HG03103 (cell line): ENCODE results near the gene ZBTB4.

Source experiments
- ATAC-seq: cut with Tn5 transposase; IDR thresholded peaks from one replicate; pipeline ENCODE4 v1.9.1; 2021; ENCODE audit warnings: low read depth; ENCODE audit not compliant: unreplicated experiment

The ZBTB4 gene

DNA sequence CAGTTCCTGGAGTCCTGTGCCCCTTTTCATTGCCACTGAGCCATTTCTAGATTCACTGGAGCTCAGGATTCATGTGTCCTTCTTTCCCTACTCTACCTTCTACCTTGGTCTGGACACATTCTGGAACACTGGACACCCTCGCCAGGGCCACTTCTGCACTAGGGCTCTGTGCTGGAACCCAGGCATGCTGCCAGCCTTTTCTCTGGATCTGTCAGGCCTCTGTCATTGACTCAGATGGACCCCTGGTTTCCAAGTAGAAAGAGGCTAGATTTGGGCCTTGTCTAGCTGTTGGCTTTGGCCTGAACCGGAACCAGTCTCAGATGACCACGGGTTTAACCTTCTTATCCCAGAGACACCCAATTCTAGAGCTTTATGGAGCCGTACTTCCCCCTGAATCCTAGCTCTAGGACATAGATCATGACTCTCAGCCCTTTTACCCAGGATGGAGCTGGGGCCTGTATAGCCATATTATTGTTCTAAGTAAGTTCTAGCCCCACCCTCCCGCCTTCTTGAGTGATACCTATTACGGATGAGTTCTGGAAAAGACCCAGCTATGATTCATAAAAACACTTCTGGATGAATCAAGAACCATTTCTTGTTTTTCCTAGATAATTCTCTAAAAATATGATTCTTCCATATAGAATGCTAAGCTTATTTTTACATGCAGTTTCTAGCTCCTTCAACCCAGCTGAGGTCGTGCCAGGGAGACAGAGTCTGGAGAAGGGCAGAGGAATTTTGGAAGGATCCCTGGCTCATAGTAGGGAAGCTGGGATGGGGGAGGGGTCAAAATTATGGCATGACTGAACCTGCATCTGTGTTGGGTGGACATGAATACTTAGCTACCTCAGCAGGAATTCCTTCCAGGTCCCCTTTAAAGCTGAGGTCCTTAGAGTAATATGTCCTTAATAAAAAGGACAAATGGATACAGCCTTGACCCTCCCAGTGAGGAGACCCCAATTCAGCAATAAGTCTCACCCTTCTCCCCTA lies 35.6 kb downstream of the ZBTB4 start:
- no peak for ATAC-seq

DNA sequence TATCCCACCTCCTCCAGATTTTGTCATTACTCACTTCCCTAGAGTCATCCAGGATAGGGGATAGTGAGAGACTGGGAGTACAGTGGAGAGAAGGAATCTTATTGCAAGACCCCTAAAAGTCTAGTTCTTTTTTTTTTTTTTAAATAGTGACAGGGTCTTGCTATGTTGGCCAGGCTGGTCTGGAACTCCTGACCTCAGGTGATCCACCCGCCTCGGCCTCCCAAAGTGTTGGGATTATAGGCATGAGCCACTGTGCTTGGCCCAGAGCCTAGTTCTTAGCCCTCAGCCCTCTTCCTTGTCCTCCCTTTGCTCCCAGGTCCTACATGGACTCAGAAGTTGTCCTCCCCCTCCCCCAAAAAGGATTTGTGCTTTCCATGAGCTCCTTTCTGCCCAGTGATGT lies 37.3 kb downstream of the ZBTB4 start:
- ATAC-seq: no peak

DNA sequence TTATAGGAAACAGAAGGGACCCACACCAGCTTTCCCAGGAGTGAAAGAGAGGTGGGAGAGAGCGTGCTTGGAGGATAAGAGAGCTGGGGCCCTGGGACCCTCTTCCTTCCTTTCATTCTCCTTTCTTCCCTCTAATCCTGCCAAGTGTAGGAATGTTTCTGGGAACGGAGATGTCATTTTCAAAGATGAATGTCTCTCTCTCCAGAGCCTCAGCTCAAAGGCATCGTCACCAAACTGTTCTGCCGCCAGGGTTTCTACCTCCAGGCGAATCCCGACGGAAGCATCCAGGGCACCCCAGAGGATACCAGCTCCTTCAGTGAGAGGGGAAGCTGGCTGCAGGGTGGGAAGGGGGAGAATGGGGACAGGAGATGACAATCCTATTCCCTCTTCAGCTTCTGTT lies 38.2 kb downstream of the ZBTB4 start:
- ATAC-seq: no peak

DNA sequence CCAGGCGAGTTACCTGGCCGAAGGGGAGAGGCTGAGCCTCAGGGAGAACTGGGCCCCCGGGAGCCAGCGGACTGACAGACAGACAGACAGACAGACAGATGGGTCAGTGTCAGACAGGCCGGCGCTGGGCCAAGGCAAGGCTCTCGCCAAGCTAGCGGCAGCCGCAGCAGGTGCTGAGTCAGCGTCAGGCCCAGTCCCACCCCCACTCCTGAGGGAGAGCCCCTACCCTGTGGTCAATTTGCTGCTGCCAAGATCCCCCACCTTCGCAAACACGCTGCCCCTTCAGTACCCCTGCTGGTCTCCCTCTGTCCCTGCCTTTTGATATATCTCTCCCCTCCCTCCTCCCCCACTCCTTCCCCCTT lies 38.6 kb downstream of the ZBTB4 start:
- no peak for ATAC-seq

DNA sequence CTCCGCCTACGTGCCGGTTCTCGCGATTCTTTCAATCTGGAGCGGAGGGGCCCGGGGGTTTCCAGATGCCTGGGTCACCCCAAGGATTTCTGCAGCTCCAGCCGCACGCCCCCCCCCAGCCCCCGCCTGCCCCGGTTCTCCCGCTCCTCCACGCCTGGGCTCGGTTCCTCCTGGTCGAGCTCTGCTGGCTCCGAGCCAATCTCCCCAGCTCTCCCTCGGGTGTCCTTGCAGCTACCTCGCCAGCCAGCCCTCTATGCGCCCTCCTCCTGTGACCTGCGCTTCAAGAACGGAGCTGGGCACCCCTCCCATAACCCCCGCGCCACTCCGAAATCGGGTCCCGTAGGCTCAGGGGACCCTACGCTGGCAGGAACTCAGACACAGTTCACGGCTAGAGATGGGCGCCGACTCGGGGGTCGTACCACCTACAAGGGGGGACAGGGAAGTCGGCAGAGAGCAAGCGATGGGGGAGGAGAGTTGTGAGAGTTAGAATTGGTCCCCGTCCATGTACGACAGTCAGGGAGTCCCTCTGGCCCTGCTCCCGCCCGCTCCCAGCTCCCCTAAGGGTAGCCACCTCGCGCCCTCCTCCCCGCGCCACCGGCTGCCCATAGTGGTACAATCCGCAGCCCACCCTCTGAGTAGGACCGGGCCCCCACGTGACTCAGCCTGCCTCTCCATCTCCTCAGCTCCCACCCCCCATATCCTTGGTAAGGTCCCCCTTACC lies 39.2 kb downstream of the ZBTB4 start:
- no peak for ATAC-seq

DNA sequence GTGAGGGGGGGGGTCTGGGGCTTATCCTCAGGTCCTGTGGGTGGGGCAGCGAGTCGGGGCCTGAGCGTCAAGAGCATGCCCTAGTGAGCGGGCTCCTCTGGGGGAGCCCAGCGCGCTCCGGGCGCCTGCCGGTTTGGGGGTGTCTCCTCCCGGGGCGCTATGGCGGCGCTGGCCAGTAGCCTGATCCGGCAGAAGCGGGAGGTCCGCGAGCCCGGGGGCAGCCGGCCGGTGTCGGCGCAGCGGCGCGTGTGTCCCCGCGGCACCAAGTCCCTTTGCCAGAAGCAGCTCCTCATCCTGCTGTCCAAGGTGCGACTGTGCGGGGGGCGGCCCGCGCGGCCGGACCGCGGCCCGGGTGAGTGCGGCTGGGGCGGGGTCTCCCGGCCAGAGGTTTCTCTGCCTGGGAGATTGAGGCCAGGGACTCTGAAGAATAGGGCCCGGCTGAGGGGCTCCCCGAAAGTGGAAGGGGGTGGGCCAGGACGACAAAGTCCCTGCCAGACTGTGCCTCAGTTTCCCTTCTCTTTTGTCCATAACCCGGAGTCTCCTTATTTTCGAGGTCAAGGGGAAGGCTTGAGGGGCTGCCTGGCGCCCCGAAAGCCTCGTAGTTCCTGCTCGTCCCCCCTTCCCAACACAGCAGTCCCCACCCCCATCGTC lies 39.8 kb downstream of the ZBTB4 start, which contains the start of gene FGF11:
FGF11 (plus strand) TSS at position 51 of the 651 bp plus-strand sequence; CDS start at position 160, 109 bp downstream.
- no peak for ATAC-seq

DNA sequence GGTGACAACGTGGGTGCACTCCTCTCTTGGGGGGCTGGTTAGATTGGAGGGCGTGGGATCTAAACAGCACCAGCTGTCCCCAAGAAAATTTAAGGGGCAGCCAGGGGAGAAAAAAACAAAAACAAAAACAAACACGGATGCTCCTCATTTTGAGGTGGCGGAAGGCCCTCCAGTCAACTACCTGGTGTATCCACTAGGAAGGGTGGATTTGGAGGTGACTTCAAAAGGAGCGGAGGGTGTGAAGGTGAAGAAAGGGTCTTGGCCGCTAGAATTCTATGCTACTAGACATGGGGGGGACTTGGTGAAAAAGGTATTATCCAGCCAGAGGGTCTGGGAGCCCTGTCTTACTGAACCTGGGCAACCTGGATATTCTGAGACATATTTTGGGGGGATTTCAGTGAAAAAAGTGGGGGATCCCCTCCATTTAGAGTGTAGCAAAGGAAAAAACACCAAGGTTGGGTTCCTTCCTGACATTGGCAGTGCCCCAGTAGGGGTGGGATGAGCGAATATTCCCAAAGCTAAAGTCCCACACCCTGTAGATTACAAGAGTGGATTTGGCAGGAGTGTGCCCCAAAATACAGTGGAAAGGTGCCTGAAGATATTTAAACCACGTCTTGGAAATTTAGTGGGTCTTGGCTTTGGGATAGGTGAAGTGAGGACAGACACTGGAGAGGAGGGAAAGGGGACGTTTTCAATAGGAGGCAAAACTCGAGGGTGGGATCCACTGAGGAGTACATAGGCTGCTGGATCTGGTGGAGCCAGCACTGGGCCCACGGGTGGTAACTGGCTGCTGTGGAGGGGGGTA lies 40.6 kb downstream of the ZBTB4 start:
- ATAC-seq: no peak

DNA sequence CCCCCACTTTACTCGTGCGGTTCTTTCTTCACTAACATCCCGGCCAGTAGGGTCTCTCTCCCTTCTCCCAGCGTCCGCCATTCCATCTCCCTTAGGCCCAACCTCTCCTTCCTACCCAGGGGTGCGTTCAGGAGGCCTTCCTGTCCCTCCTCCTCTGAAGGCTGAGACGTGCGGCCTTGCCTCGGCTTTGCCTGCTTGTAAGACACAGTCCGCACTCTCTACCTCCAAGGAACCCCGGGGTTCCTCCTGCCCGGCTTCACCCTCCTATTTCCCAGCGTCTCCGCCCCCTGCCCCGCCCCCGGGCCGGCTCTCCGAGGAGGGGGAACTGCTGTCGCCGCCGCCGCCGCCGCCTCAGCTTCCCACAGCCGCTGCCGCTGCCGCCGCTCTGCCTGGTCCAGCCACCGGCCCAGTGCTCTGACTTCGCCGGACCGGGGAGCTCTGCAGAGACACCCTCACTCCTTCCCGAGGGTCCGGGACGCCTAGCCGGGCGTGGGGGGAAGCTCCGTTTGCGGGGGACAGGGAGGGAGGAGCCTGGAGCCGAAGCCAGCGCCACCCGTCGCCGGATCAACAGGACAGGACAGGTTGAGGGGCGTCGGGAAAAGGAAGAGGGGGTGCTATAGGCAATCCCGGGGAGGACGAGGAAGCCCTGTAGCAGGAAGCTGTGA lies 41.3 kb downstream of the ZBTB4 start:
- no peak for ATAC-seq

DNA sequence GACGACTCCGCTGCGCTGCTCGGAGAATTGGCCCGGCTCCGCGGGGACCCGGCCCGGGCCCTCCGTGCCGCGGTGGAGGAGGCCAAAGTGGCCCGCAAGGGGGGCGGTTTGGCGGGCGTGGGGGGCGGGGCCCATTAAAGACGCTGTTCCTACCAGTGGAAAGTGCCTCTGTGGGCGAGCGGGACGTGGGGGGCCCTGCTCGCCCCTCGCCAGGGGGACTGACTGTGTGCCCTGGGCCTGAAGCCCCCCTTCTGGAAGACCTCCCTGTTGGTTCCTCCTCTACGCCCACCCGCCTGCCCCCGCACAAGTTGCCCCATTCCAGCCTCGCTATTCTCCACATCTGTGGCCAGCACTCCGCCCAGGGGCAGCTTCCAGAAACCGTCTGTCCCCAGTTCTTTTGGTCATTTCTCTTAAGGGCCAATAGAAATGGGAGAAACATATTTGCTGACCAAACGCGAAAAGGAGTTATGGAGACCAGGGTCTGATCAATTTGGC lies 42.0 kb downstream of the ZBTB4 start:
- ATAC-seq: no peak

DNA sequence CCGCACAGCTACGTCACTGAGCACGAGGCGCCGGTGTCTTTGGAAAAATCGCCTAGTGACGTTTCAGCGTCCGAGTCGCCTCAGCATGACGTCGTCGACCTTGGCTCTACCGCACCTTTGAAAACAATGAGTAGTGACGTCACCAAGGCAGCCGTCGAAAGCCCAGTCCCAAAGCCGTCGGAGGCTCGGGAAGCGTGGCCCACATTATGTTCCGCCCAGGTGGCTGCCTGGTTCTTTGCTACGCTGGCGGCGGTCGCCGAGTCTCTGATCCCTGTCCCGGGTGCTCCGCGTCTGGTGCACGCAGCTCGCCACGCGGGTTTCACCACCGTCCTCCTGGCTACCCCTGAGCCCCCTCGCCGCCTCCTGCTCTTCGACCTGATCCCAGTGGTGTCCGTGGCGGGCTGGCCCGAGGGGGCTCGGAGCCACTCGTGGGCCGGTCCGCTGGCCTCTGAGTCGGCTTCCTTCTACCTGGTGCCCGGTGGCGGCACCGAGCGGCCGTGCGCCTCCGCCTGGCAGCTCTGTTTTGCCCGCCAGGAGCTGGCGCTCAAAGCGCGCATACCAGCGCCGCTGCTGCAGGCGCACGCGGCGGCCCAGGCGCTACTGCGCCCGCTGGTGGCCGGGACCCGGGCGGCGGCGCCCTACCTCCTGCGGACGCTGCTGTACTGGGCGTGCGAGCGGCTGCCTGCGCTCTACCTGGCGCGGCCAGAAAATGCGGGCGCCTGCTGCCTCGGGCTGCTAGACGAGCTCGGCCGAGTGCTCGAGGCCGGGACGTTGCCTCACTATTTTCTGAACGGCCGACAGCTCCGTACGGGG lies 42.7 kb downstream of the ZBTB4 start:
- ATAC-seq: no peak

DNA sequence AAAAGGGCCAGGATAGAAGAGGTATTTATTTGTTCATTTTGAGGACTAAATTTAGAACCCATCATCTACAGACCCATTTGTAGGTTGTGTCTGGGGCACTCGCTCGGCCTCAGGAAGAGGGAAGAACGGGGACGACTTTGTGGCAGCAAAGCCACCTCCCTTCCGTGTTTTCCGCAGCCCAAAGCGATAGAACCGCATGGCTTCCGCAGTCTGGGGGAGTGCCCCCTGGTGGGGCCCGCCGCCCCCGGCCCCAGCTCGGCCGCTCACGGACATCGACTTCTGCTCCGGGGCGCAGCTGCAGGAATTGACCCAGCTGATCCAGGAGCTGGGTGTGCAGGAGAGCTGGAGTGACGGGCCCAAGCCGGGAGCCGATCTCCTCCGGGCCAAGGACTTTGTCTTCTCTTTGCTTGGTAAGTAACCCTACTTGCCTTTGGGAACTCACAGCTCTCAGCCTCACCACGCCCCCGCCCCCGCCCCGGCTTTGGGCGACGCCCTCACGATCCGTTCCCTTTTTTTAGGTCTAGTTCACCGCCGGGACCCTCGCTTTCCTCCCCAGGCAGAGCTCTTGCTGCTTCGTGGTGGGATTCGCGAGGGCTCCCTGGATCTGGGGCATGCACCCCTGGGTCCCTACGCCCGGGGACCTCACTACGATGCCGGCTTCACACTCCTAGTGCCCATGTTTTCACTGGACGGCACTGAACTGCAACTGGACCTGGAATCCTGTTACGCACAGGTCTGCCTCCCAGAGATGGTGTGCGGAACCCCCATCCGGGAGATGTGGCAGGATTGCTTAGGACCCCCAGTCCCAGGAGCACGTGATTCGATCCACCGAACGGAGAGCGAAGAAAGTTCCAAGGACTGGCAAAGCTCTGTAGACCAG lies 43.5 kb downstream of the ZBTB4 start:
- ATAC-seq: peak; percentile 10

DNA sequence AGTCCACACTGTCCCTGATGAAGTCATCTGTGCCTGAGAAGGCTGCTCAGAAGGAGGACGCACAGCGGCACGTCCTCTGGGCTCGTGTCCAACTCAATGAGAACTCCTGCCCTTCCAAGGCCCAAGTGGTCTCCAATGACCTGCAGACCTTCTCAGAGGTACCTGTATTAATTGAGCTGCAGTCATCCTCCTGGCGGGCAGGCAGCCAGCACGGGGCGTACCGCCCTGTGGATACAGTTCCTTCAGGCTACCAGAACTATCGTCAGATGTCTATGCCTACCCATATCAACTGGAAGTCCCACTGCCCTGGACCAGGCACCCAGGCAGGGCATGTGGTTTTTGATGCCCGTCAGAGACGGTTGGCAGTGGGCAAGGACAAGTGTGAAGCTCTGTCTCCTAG lies 47.1 kb downstream of the ZBTB4 start:
- no peak for ATAC-seq

DNA sequence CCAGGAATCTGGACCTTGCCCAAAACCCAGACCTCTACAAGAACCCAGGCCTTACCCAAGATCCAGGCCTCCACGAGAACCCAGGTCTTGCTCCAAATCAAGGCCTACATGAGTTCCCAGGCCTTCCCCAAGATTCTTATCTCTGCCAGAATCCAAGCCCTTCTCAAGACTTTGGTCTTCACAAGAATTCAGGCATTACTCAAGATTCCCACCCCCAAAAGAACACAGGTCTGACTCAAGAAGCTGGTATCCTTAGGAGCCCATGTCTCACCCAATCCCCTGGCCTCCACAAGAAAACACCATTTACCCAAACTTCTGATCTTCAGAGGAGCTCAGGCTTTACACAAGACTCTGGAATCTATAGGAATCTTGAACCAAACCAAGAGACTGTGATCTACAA lies 48.2 kb downstream of the ZBTB4 start:
- ATAC-seq: no peak

DNA sequence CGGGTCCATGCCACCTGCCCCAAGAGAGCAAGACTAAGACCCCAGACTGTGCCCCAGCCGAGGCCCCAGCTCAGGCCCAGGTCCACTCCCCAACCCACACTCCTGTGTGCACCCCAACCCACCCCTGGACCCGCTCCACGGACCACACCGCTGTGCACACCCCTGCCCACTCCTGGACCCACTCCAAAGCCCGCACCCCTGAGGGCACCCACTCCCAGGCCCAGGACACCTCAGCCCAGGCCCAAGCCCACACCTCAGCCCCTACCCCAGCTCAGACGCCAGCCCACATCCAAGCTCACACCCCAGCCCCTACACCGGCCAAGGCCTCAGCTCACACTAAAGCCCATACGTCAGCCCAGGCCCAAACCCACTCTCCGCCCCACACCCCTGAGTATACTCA lies 49.7 kb downstream of the ZBTB4 start:
- no peak for ATAC-seq

DNA sequence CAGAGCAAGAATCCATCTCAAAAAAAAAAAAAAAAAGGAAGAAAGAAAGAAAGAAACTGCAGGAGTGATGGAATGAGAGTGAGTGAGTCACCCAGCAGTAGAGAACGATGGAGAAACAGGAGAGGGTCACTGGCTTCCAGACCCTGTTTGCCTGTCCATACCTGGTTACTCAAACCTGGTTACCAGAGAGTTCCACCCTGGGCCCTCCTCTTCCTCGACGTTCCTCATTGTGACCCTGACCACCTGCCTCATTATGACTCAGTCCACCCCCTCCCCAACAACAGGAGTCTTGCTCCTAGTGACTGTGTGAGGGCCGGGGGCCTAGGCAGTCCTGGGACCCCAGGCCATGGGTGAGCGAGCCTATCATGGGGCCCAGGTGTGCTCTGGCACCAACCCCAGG lies 50.9 kb downstream of the ZBTB4 start, which contains the start of gene SPEM3:
SPEM3 (plus strand) TSS at position 301 of the 400 bp plus-strand sequence; CDS start at position 347, 46 bp downstream.
- no peak for ATAC-seq

DNA sequence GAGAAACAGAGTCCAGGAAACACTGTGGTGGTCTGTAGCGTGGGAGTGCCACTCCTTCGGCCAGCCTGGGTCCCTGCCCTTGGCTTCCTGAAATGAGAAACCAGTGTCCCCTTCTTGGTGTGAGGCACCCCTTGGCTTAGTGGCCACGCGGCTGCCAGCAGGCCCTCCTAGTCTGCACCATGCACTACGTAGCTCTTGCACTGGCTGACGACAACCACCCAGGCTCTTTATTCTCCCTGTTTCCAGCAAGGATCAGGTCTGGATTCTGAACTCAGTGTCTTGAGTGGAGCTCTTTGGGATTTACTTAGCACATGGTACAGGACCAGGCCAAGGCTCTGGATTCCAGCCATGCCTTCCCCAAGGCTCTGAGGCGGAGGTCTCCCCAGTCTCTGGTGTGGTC lies 51.9 kb downstream of the ZBTB4 start:
- ATAC-seq: no peak

DNA sequence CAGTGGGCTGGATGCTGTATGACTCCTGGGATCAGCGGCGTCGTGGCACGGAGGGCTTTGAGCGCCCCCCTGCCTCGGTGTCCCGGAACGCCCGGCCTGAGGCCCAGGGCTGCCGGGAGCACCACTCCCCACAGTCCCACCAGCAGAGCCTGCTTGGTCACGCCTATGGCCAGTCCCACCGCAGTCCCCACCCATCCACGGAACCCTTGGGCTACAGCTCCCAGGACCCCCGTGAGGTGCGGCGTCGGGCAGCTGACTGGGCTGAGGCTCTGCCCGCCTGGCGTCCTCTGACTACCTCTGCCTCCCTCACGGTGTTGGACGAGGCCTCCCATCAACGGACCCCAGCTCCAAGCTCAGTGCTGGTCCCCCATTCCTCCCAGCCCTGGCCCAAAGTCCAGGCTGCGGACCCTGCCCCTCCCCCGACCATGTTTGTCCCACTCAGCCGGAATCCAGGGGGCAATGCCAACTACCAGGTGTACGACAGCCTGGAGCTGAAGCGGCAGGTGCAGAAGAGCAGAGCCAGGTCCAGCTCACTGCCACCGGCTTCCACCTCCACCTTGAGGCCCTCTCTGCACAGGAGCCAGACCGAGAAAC lies 52.4 kb downstream of the ZBTB4 start:
- ATAC-seq: no peak
